Loucy (cell line): ENCODE measurements around the gene STPG2.

Experiments used
- H2AFZ ChIP-seq: fragments of 200-600 bp; sonication (generic); 2 replicates; pipeline ENCODE4 v1.6.0; 2016; ENCODE audit warnings: antibody characterized with exemption, mild to moderate bottlenecking, low read length, moderate library complexity
- H3F3A ChIP-seq: fragments of 200-600 bp; 2 replicates; pipeline ENCODE4 v1.6.0; 2016; ENCODE audit warnings: antibody characterized with exemption, low read depth, mild to moderate bottlenecking
- H3K27me3 ChIP-seq: fragments of 200-600 bp; sonication (generic); 2 replicates; pipeline ENCODE4 v1.6.1; 2014; ENCODE audit warnings: low read length, mild to moderate bottlenecking; ENCODE audit not compliant: insufficient read depth, poor library complexity, severe bottlenecking
- H3K36me3 ChIP-seq: fragments of 200-600 bp; sonication (generic); 2 replicates; pipeline ENCODE4 v1.6.1; 2016; ENCODE audit warnings: low read length; ENCODE audit not compliant: insufficient read depth
- H3K4me1 ChIP-seq: fragments of 200-600 bp; sonication (generic); 2 replicates; pipeline ENCODE4 v1.5.1; 2014; ENCODE audit warnings: low read length, mild to moderate bottlenecking; ENCODE audit not compliant: insufficient read depth, poor library complexity, severe bottlenecking
- H3K4me2 ChIP-seq: fragments of 200-600 bp; sonication (generic); 2 replicates; pipeline ENCODE4 v1.6.0; 2014; ENCODE audit warnings: antibody characterized with exemption, low read length, low read depth, mild to moderate bottlenecking; ENCODE audit not compliant: poor library complexity, severe bottlenecking
- H3K4me3 ChIP-seq: fragments of 200-600 bp; sonication (generic); 2 replicates; pipeline ENCODE4 v1.5.1; 2014; ENCODE audit warnings: low read length, mild to moderate bottlenecking, mixed read lengths; ENCODE audit not compliant: poor library complexity, severe bottlenecking
- H3K79me2 ChIP-seq: fragments of 200-600 bp; sonication (generic); 2 replicates; pipeline ENCODE4 v1.6.1; 2014; ENCODE audit warnings: low read length; ENCODE audit not compliant: insufficient read depth
- H3K9ac ChIP-seq: fragments of 200-600 bp; sonication (generic); 2 replicates; pipeline ENCODE4 v1.6.0; 2014; ENCODE audit warnings: mild to moderate bottlenecking, low read depth, low read length, moderate library complexity; ENCODE audit not compliant: poor library complexity, severe bottlenecking
- H3K9me2 ChIP-seq: fragments of 200-600 bp; sonication (generic); replicated peaks from 2 replicates; pipeline ENCODE4 v1.6.1; 2016; ENCODE audit warnings: low read depth, low read length, mixed read lengths
- H3K9me3 ChIP-seq: fragments of 200-600 bp; sonication (generic); 2 replicates; pipeline ENCODE4 v1.6.1; 2014; ENCODE audit warnings: mild to moderate bottlenecking, antibody characterized with exemption, low read length, low read depth; ENCODE audit not compliant: insufficient read depth
- H4K20me1 ChIP-seq: fragments of 200-600 bp; sonication (generic); 2 replicates; pipeline ENCODE4 v1.6.0; 2014; ENCODE audit warnings: antibody characterized with exemption, low read length, mild to moderate bottlenecking; ENCODE audit not compliant: insufficient read depth, poor library complexity, severe bottlenecking
- CTCF ChIP-seq: fragments of 200-600 bp; sonication (generic); conservative IDR thresholded peaks from 2 replicates; pipeline ENCODE4 v1.5.1; 2014; ENCODE audit warnings: mild to moderate bottlenecking, antibody characterized with exemption, low read length
- EZH2phosphoT487 ChIP-seq: fragments of 200-600 bp; IDR thresholded peaks from 2 replicates; pipeline ENCODE4 v1.6.1; 2018; ENCODE audit warnings: antibody characterized with exemption, mild to moderate bottlenecking, moderate library complexity, borderline replicate concordance

Gene STPG2

GRCh38 chr4:97670703-97671269, 472.5 kb downstream of the STPG2 start:
- TF ChIP-seq CTCF: no peak
- TF ChIP-seq EZH2phosphoT487: no peak
- Histone ChIP-seq H3K79me2 (no peaks in the 10 kb centered on the region), H3K4me2 (no peak overlapping the region), H3K9me3 (no peaks in the 10 kb centered on the region), H2AFZ (no peak overlapping the region), H3K36me3 (no peaks in the 10 kb centered on the region), H3K9ac (no peak overlapping the region), H3K27me3 (no peaks in the 10 kb centered on the region), H3K9me2 (no peaks in the 10 kb centered on the region), H3K4me1 (no peaks in the 10 kb centered on the region), H3K4me3 (no peak overlapping the region), H3F3A (no peaks in the 10 kb centered on the region), H4K20me1 (no peaks in the 10 kb centered on the region)

GRCh38 chr4:97665553-97665952, 477.7 kb downstream of the STPG2 start:
- H3K9me3 ChIP-seq: no peaks in the 10 kb centered on the region; the same call in 1 of the 2 replicates
- H3F3A ChIP-seq: no peaks in the 10 kb centered on the region
- TF ChIP-seq EZH2phosphoT487 (no peak), CTCF (no peak)
- H3K4me1 ChIP-seq: no peaks in the 10 kb centered on the region
- no peak overlapping the region for H3K9ac ChIP-seq
- no peak overlapping the region for H3K4me2 ChIP-seq
- no peaks in the 10 kb centered on the region for H3K9me2 ChIP-seq
- no peaks in the 10 kb centered on the region for H3K27me3 ChIP-seq
- H4K20me1 ChIP-seq: no peaks in the 10 kb centered on the region
- H2AFZ ChIP-seq: no peak overlapping the region
- no peaks in the 10 kb centered on the region for H3K36me3 ChIP-seq
- H3K4me3 ChIP-seq: no peak overlapping the region
- H3K79me2 ChIP-seq: no peaks in the 10 kb centered on the region

GRCh38 chr4:97664741-97665140, 478.5 kb downstream of the STPG2 start:
- no peak overlapping the region for H2AFZ ChIP-seq
- H3K9me3 ChIP-seq: no peaks in the 10 kb centered on the region; the same call in 1 of the 2 replicates
- no peak overlapping the region for H3K4me3 ChIP-seq
- no peaks in the 10 kb centered on the region for H4K20me1 ChIP-seq
- no peaks in the 10 kb centered on the region for H3K27me3 ChIP-seq
- no peaks in the 10 kb centered on the region for H3F3A ChIP-seq
- no peaks in the 10 kb centered on the region for H3K36me3 ChIP-seq
- H3K4me1 ChIP-seq: no peaks in the 10 kb centered on the region
- no peak overlapping the region for H3K9ac ChIP-seq
- no peak for TF ChIP-seq EZH2phosphoT487
- TF ChIP-seq CTCF: no peak
- H3K9me2 ChIP-seq: no peaks in the 10 kb centered on the region
- no peaks in the 10 kb centered on the region for H3K79me2 ChIP-seq
- no peak overlapping the region for H3K4me2 ChIP-seq
